ENCODE measurements around the gene SLC1A5. TPM values are rescaled to one million over a fixed set of nuclear protein-coding genes. Genes with fewer than 3 reads are reported as not detected.

The SLC1A5 gene
- polyA plus RNA-seq, 3 donors = 34.6 to 64.9 (median 57.3) TPM

DNA sequence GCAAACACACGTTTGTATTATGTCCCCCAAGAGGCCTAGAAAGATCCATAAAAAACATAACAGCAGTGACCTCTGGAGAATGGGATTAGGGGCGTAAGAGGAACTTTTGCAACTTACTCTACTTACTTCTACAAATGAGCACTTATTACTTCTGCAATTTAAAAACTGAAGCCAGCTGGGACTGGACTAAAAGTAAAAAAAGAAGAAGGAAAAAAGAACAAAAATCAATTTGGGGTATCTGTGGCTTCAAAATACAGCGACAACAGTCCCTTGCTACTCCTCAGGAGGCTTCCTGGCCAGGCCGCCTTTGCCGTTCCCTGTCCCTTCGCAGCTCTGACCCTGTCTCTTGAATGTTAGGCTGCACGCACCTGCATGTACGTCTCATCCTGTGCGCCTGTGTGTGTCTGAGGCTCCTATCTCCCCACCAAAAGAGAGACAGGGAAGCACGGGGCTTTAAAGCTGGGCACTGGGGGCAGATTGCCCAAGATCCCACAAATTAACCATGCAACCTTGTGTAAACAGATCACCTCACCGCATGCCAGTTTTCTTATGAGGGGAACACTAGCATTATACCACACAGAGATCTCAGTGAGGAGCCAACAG lies 54.6 kb downstream of the SLC1A5 start:
- H3K9ac ChIP-seq (ENCODE audit: insufficient read depth, low read length, poor library complexity, severe bottlenecking) = peak overlapping the region; percentile 62
- TF ChIP-seq, protein P1, sequence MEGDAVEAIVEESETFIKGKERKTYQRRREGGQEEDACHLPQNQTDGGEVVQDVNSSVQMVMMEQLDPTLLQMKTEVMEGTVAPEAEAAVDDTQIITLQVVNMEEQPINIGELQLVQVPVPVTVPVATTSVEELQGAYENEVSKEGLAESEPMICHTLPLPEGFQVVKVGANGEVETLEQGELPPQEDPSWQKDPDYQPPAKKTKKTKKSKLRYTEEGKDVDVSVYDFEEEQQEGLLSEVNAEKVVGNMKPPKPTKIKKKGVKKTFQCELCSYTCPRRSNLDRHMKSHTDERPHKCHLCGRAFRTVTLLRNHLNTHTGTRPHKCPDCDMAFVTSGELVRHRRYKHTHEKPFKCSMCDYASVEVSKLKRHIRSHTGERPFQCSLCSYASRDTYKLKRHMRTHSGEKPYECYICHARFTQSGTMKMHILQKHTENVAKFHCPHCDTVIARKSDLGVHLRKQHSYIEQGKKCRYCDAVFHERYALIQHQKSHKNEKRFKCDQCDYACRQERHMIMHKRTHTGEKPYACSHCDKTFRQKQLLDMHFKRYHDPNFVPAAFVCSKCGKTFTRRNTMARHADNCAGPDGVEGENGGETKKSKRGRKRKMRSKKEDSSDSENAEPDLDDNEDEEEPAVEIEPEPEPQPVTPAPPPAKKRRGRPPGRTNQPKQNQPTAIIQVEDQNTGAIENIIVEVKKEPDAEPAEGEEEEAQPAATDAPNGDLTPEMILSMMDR (IDR thresholded peaks at IDR 0.05) = no peak
- H4K20me1 ChIP-seq (ENCODE audit: insufficient read depth, low read length) = peaks cover 56% of the 10 kb centered on the region
- Mint-ChIP-seq H3K4me3 (peak overlapping the region; percentile 78 to 84), H3K4me1 (peaks cover 79% of the 10 kb centered on the region), H3K9me3 (peaks cover 0 to 2% (median 0%) of the 10 kb centered on the region in 7 donors), H3K36me3 (peaks cover 61 to 69% of the 10 kb centered on the region in 2 donors), H3K27ac (peak overlapping the region; percentile 92 to 100 (median 98)), H3K27me3 (ENCODE audit: low read depth in 3 of 3) (peaks cover 0 to 4% (median 1%) of the 10 kb centered on the region in 3 donors)
- WGBS (ENCODE audit: insufficient coverage) = 1% methylated on average over 8 of the region's 11 CpGs
- peak in 1 of 3 donors; percentile 62 for DNase-seq
- peak overlapping the region; percentile 89 to 91 for H3K27ac ChIP-seq (ENCODE audit: low read depth in 1 of 2, low read length in 2 of 2)
- peaks cover 51% of the 10 kb centered on the region for H3K79me2 ChIP-seq (ENCODE audit: insufficient read depth, low read length)
- peak overlapping the region; percentile 82 for H3K4me2 ChIP-seq (replicated peaks; ENCODE audit: extremely low read depth, low read length, poor library complexity, severe bottlenecking)
- H3K36me3 ChIP-seq (replicated peaks in 1 of 2; ENCODE audit: control insufficient read depth in 1 of 2, insufficient read depth in 2 of 2, low read length in 2 of 2) = peaks cover 43 to 52% of the 10 kb centered on the region in 2 donors
- intact Hi-C loops (cut with micrococcal nuclease) = loop anchor here in 1 of 2 donors (1.0 to 5.0 kb wide), 2 partner anchors 12 to 116 kb away; no protein-coding TSS in a partner anchor
- no peaks in the 10 kb centered on the region for H3K27me3 ChIP-seq (ENCODE audit: control insufficient read depth in 2 of 2, insufficient read depth in 2 of 2, low read length in 2 of 2)
- peaks cover 71 to 82% of the 10 kb centered on the region in 2 donors for H3K4me1 ChIP-seq (ENCODE audit: control insufficient read depth in 1 of 2, insufficient read depth in 2 of 2, low read length in 2 of 2)
- H3K4me3 ChIP-seq (replicated peaks in 1 of 3; ENCODE audit: low read depth in 2 of 3, low read length in 3 of 3) = peak overlapping the region in 2 of 3 experiments; percentile 6 to 73
- H2AFZ ChIP-seq (ENCODE audit: insufficient read depth, low read depth, low read length, poor library complexity, severe bottlenecking) = no peak overlapping the region
- H3K9me3 ChIP-seq (replicated peaks in 1 of 2; ENCODE audit: control insufficient read depth in 1 of 2, insufficient read depth in 1 of 2, low read length in 2 of 2) = no peaks in the 10 kb centered on the region

DNA sequence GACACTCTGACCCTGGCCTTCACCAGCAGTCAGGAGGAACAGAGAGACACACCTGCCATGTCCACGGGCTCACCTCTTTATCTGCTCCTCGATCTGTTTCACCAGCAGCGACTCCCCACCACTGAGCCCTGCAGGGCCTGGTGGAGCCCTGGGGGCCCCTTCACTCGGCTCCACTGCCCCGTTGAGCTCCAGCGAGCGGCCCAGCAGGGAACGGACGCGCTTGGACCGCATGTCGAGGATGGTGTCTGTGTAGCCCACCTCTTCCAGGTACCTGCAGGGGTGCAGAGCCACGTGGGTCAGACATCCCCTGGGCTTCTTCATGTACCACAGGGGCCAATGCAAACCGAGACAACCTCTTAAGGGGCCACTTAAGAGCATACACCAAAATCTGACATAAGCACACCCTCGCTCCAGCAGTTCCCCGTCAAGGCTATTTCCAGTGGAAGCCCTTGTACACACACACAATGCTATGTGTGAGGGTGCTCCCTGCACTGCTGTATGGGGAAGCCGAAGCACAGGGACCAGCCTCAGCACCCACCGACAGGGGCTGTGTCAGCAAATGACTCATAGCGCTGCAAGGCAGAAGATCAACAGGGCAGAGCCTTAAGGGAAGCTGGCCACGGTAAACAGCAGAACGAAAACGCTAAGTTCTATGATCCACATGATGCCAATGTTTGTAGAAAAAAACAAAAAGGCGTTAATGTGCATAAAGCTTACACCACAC lies 55.3 kb downstream of the SLC1A5 start:
- Histone ChIP-seq H3K9ac (ENCODE audit: insufficient read depth, low read length, poor library complexity, severe bottlenecking) (peak overlapping the region; percentile 62), H3K9me3 (replicated peaks in 1 of 2; ENCODE audit: control insufficient read depth in 1 of 2, insufficient read depth in 1 of 2, low read length in 2 of 2) (no peaks in the 10 kb centered on the region), H3K4me3 (replicated peaks in 1 of 3; ENCODE audit: low read depth in 2 of 3, low read length in 3 of 3) (peak overlapping the region in 2 of 3 experiments; percentile 29 to 73), H3K27me3 (ENCODE audit: control insufficient read depth in 2 of 2, insufficient read depth in 2 of 2, low read length in 2 of 2) (no peaks in the 10 kb centered on the region), H4K20me1 (ENCODE audit: insufficient read depth, low read length) (peaks cover 56% of the 10 kb centered on the region), H3K36me3 (replicated peaks in 1 of 2; ENCODE audit: control insufficient read depth in 1 of 2, insufficient read depth in 2 of 2, low read length in 2 of 2) (peaks cover 43 to 52% of the 10 kb centered on the region in 2 donors), H3K27ac (ENCODE audit: low read depth in 1 of 2, low read length in 2 of 2) (peak overlapping the region; percentile 89 to 91), H3K4me2 (replicated peaks; ENCODE audit: extremely low read depth, low read length, poor library complexity, severe bottlenecking) (peak overlapping the region; percentile 82), H2AFZ (ENCODE audit: insufficient read depth, low read depth, low read length, poor library complexity, severe bottlenecking) (no peak overlapping the region), H3K79me2 (ENCODE audit: insufficient read depth, low read length) (peaks cover 51% of the 10 kb centered on the region), H3K4me1 (ENCODE audit: control insufficient read depth in 1 of 2, insufficient read depth in 2 of 2, low read length in 2 of 2) (peaks cover 75 to 87% of the 10 kb centered on the region in 2 donors)
- TF ChIP-seq, protein P1 (IDR thresholded peaks at IDR 0.05) = no peak
- peak overlapping the region; percentile 92 to 100 (median 98) for H3K27ac Mint-ChIP-seq
- peaks cover 0 to 4% (median 0%) of the 10 kb centered on the region in 3 donors for H3K27me3 Mint-ChIP-seq (ENCODE audit: low read depth in 3 of 3)
- H3K4me1 Mint-ChIP-seq = peaks cover 84% of the 10 kb centered on the region
- peaks cover 61 to 69% of the 10 kb centered on the region in 2 donors for H3K36me3 Mint-ChIP-seq
- peaks cover 0 to 2% (median 0%) of the 10 kb centered on the region in 7 donors for H3K9me3 Mint-ChIP-seq
- H3K4me3 Mint-ChIP-seq = peak overlapping the region; percentile 78 to 84
- intact Hi-C loops (cut with micrococcal nuclease) = loop anchor here in 1 of 2 donors (5.0 kb wide), 1 partner anchor 116 kb away; no protein-coding TSS in a partner anchor
- DNase-seq = peak; percentile 90 to 94 (median 91)
- 70% methylated on average over 19 of the region's 23 CpGs for WGBS (ENCODE audit: insufficient coverage)

Measured in CD14-positive monocyte (primary cell).